ENCODE results near the gene DISC1.

DISC1 gene

GRCh38 chr1:231871471-231871870 lies 244.9 kb downstream of the DISC1 start:
- FAIRE-seq, result no peak
- no peak for TF ChIP-seq TAF1 (IDR thresholded peaks at IDR 0.05; ENCODE audit: low read depth, low read length)
- no peak for TF ChIP-seq PAX5 (IDR thresholded peaks at IDR 0.05; ENCODE audit: insufficient read depth, low read length, severe bottlenecking)
- no peak for TF ChIP-seq SPI1 (IDR thresholded peaks at IDR 0.05; ENCODE audit: low read depth, low read length)
- DNase-seq (ENCODE audit: insufficient read length, low spot score), result no peak

GRCh38 chr1:231871878-231872277 lies 245.3 kb downstream of the DISC1 start:
- DNase-seq (ENCODE audit: insufficient read length, low spot score) (no peak), FAIRE-seq (no peak)
- no peak for TF ChIP-seq PAX5 (IDR thresholded peaks at IDR 0.05; ENCODE audit: insufficient read depth, low read length, severe bottlenecking)
- no peak for TF ChIP-seq POLR2A (IDR thresholded peaks at IDR 0.05; ENCODE audit: low read depth, low read length)
- no peak for TF ChIP-seq TAF1 (IDR thresholded peaks at IDR 0.05; ENCODE audit: low read depth, low read length)
- no peak for TF ChIP-seq POLR2AphosphoS5 (IDR thresholded peaks at IDR 0.05; ENCODE audit: low read depth, low read length)
- no peak for TF ChIP-seq SPI1 (IDR thresholded peaks at IDR 0.05; ENCODE audit: low read depth, low read length)
- no peak for TF ChIP-seq POU2F2 (IDR thresholded peaks at IDR 0.05; ENCODE audit: low read depth, low read length)

GRCh38 chr1:231872461-231872910 lies 245.9 kb downstream of the DISC1 start:
- DNase-seq (ENCODE audit: insufficient read length, low spot score) (no peak), FAIRE-seq (no peak)
- TF ChIP-seq TAF1 (IDR thresholded peaks at IDR 0.05; ENCODE audit: low read depth, low read length) (no peak), SPI1 (IDR thresholded peaks at IDR 0.05; ENCODE audit: low read depth, low read length) (no peak), POU2F2 (IDR thresholded peaks at IDR 0.05; ENCODE audit: low read depth, low read length) (no peak), PAX5 (IDR thresholded peaks at IDR 0.05; ENCODE audit: insufficient read depth, low read length, severe bottlenecking) (no peak)

GRCh38 chr1:231878737-231879136 lies 252.1 kb downstream of the DISC1 start:
- FAIRE-seq (no peak), DNase-seq (ENCODE audit: insufficient read length, low spot score) (no peak)
- no peak for TF ChIP-seq TAF1 (IDR thresholded peaks at IDR 0.05; ENCODE audit: low read depth, low read length)
- no peak for TF ChIP-seq POU2F2 (IDR thresholded peaks at IDR 0.05; ENCODE audit: low read depth, low read length)
- no peak for TF ChIP-seq POLR2AphosphoS5 (IDR thresholded peaks at IDR 0.05; ENCODE audit: low read depth, low read length)
- TF ChIP-seq POLR2A (IDR thresholded peaks at IDR 0.05; ENCODE audit: low read depth, low read length), result no peak
- TF ChIP-seq SPI1 (IDR thresholded peaks at IDR 0.05; ENCODE audit: low read depth, low read length), result no peak
- no peak for TF ChIP-seq PAX5 (IDR thresholded peaks at IDR 0.05; ENCODE audit: insufficient read depth, low read length, severe bottlenecking)

- TF ChIP-seq POU2F2 (IDR thresholded peaks at IDR 0.05; ENCODE audit: low read depth, low read length) (no peak), TAF1 (IDR thresholded peaks at IDR 0.05; ENCODE audit: low read depth, low read length) (no peak), SPI1 (IDR thresholded peaks at IDR 0.05; ENCODE audit: low read depth, low read length) (no peak), POLR2A (IDR thresholded peaks at IDR 0.05; ENCODE audit: low read depth, low read length) (no peak), PAX5 (IDR thresholded peaks at IDR 0.05; ENCODE audit: insufficient read depth, low read length, severe bottlenecking) (no peak), POLR2AphosphoS5 (IDR thresholded peaks at IDR 0.05; ENCODE audit: low read depth, low read length) (no peak)
- FAIRE-seq (no peak), DNase-seq (ENCODE audit: insufficient read length, low spot score) (no peak)
Observed at GRCh38 chr1:231879296-231879695, 252.7 kb downstream of the DISC1 start.

- DNase-seq (ENCODE audit: insufficient read length, low spot score) (no peak), FAIRE-seq (no peak)
- TF ChIP-seq TAF1 (IDR thresholded peaks at IDR 0.05; ENCODE audit: low read depth, low read length), result no peak
- no peak for TF ChIP-seq POLR2A (IDR thresholded peaks at IDR 0.05; ENCODE audit: low read depth, low read length)
- TF ChIP-seq SPI1 (IDR thresholded peaks at IDR 0.05; ENCODE audit: low read depth, low read length), result no peak
- no peak for TF ChIP-seq POU2F2 (IDR thresholded peaks at IDR 0.05; ENCODE audit: low read depth, low read length)
- no peak for TF ChIP-seq POLR2AphosphoS5 (IDR thresholded peaks at IDR 0.05; ENCODE audit: low read depth, low read length)
- no peak for TF ChIP-seq PAX5 (IDR thresholded peaks at IDR 0.05; ENCODE audit: insufficient read depth, low read length, severe bottlenecking)
Observed at GRCh38 chr1:231882333-231882732, 255.7 kb downstream of the DISC1 start.

- no peak for TF ChIP-seq POU2F2 (IDR thresholded peaks at IDR 0.05; ENCODE audit: low read depth, low read length)
- TF ChIP-seq POLR2A (IDR thresholded peaks at IDR 0.05; ENCODE audit: low read depth, low read length), result no peak
- no peak for TF ChIP-seq PAX5 (IDR thresholded peaks at IDR 0.05; ENCODE audit: insufficient read depth, low read length, severe bottlenecking)
- no peak for TF ChIP-seq POLR2AphosphoS5 (IDR thresholded peaks at IDR 0.05; ENCODE audit: low read depth, low read length)
- no peak for TF ChIP-seq TAF1 (IDR thresholded peaks at IDR 0.05; ENCODE audit: low read depth, low read length)
- no peak for TF ChIP-seq SPI1 (IDR thresholded peaks at IDR 0.05; ENCODE audit: low read depth, low read length)
- FAIRE-seq (no peak), DNase-seq (ENCODE audit: insufficient read length, low spot score) (no peak)
Observed at GRCh38 chr1:231882790-231883189, 256.2 kb downstream of the DISC1 start.

GRCh38 chr1:231883382-231883781 lies 256.8 kb downstream of the DISC1 start:
- TF ChIP-seq POLR2AphosphoS5 (IDR thresholded peaks at IDR 0.05; ENCODE audit: low read depth, low read length) (no peak), TAF1 (IDR thresholded peaks at IDR 0.05; ENCODE audit: low read depth, low read length) (no peak), POLR2A (IDR thresholded peaks at IDR 0.05; ENCODE audit: low read depth, low read length) (no peak), PAX5 (IDR thresholded peaks at IDR 0.05; ENCODE audit: insufficient read depth, low read length, severe bottlenecking) (no peak), POU2F2 (IDR thresholded peaks at IDR 0.05; ENCODE audit: low read depth, low read length) (no peak), SPI1 (IDR thresholded peaks at IDR 0.05; ENCODE audit: low read depth, low read length) (no peak)
- FAIRE-seq, result no peak
- DNase-seq (ENCODE audit: insufficient read length, low spot score), result no peak

GRCh38 chr1:231885209-231885854 lies 258.7 kb downstream of the DISC1 start:
- FAIRE-seq (no peak), DNase-seq (ENCODE audit: insufficient read length, low spot score) (no peak)
- no peak for TF ChIP-seq TAF1 (IDR thresholded peaks at IDR 0.05; ENCODE audit: low read depth, low read length)
- no peak for TF ChIP-seq SPI1 (IDR thresholded peaks at IDR 0.05; ENCODE audit: low read depth, low read length)
- TF ChIP-seq POLR2AphosphoS5 (IDR thresholded peaks at IDR 0.05; ENCODE audit: low read depth, low read length), result no peak

- DNase-seq (ENCODE audit: insufficient read length, low spot score) (no peak), FAIRE-seq (no peak)
- TF ChIP-seq POLR2AphosphoS5 (IDR thresholded peaks at IDR 0.05; ENCODE audit: low read depth, low read length) (no peak), PAX5 (IDR thresholded peaks at IDR 0.05; ENCODE audit: insufficient read depth, low read length, severe bottlenecking) (no peak), POU2F2 (IDR thresholded peaks at IDR 0.05; ENCODE audit: low read depth, low read length) (no peak), POLR2A (IDR thresholded peaks at IDR 0.05; ENCODE audit: low read depth, low read length) (no peak), TAF1 (IDR thresholded peaks at IDR 0.05; ENCODE audit: low read depth, low read length) (no peak), SPI1 (IDR thresholded peaks at IDR 0.05; ENCODE audit: low read depth, low read length) (no peak)
Observed at GRCh38 chr1:231887166-231887565, 260.6 kb downstream of the DISC1 start.

Measured in GM12891 (cell line).